Mucosa of rectum (tissue), 2 donors: ENCODE measurements around the gene CNTNAP5.

Source experiments
- H3K27ac ChIP-seq, 2 donors: one replicate each; pipeline ENCODE4 v1.7.0; 2013; ENCODE audit warnings: inconsistent platforms in 2 of 2, low read depth in 2 of 2, low read length in 2 of 2
- H3K27me3 ChIP-seq, 2 donors: one replicate each; pipeline ENCODE4 v1.7.0; 2013; ENCODE audit warnings: low read length in 2 of 2; ENCODE audit not compliant: control insufficient read depth in 2 of 2, insufficient read depth in 2 of 2
- H3K36me3 ChIP-seq, 2 donors: one replicate each; pipeline ENCODE4 v1.7.0; 2013; ENCODE audit warnings: low read length in 2 of 2; ENCODE audit not compliant: control insufficient read depth in 2 of 2, insufficient read depth in 2 of 2
- H3K4me1 ChIP-seq, 2 donors: one replicate each; pipeline ENCODE4 v1.7.0; 2013; ENCODE audit warnings: low read length in 2 of 2, mild to moderate bottlenecking in 1 of 2; ENCODE audit not compliant: control insufficient read depth in 2 of 2, insufficient read depth in 2 of 2
- H3K4me3 ChIP-seq, 2 donors: one replicate each; pipeline ENCODE4 v1.7.0; 2013; ENCODE audit warnings: low read length in 2 of 2
- H3K9ac ChIP-seq, 2 donors: one replicate each; pipeline ENCODE4 v1.7.0; 2013; ENCODE audit warnings: low read length in 2 of 2, low read depth in 1 of 2, mild to moderate bottlenecking in 1 of 2
- H3K9me3 ChIP-seq, 2 donors: one replicate each; pipeline ENCODE4 v1.7.0; 2013; ENCODE audit warnings: low read length in 2 of 2; ENCODE audit not compliant: control insufficient read depth in 2 of 2
- donor health status: healthy.
- donor health status: Normal muscosa, but diverticular disease.

The CNTNAP5 gene

DNA sequence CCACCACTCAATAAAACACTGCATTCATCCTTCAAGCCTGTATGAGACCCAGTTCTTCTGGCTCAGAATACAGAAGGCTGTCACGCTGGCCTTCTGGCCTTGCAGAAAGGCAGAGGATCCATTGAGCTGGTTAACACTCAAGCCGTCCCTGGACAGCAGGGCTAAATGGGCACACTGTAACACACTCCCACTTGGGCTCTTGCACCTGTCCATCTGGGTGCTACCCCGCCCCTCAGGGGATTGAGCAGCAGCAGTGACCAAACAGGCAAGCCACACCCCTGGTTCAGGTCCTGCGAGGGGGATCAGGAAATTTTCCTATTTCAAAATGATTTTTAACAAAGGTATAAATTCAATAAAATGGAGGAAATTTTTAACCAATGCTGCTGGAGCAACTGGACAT, 936.0 kb downstream of the CNTNAP5 start:
- Histone ChIP-seq H3K4me3 (no peak overlapping the region), H3K9me3 (no peaks in the 10 kb centered on the region), H3K9ac (no peak overlapping the region), H3K27ac (no peak overlapping the region), H3K4me1 (no peaks in the 10 kb centered on the region), H3K36me3 (no peaks in the 10 kb centered on the region), H3K27me3 (no peaks in the 10 kb centered on the region)
